Measurements from ENCODE around the gene HSPA14.

- TF ChIP-seq CTCF (IDR thresholded peaks at IDR 0.05; ENCODE audit: low read length) (no peak), EZH2 (IDR thresholded peaks at IDR 0.05; ENCODE audit: borderline replicate concordance, low read length) (no peak)
Observed at GRCh38 chr10:14836208-14836607, 1.9 kb upstream of the HSPA14 start.

Measured in OCI-LY1 (cell line).